ENCODE results near the gene MFSD12.
"Not testable (repeated sequence)": the region's sequence is repeated elsewhere in the genome, so short reads cannot be mapped to it uniquely, and the experiment has no call there.

Gene MFSD12

GRCh38 chr19:3584036-3584802 lies 26.8 kb upstream of the MFSD12 start:
- H3K36me3 ChIP-seq (ENCODE audit: control insufficient read depth, insufficient read depth, low read length); H3K27ac ChIP-seq (ENCODE audit: low read depth, low read length); H3K9me3 ChIP-seq (ENCODE audit: control insufficient read depth, insufficient read depth, low read depth, low read length); H3K9ac ChIP-seq (ENCODE audit: low read length); H3K4me1 ChIP-seq (ENCODE audit: control insufficient read depth, insufficient read depth, low read length); H3K4me3 ChIP-seq (ENCODE audit: low read depth, low read length): not testable (repeated sequence)
- peaks cover 45% of the 10 kb centered on the region for H3K27me3 ChIP-seq (ENCODE audit: control insufficient read depth, insufficient read depth, low read length)

GRCh38 chr19:3581792-3582191 lies 24.4 kb upstream of the MFSD12 start:
- H3K27ac ChIP-seq (ENCODE audit: low read depth, low read length); H3K9ac ChIP-seq (ENCODE audit: low read length); H3K36me3 ChIP-seq (ENCODE audit: control insufficient read depth, insufficient read depth, low read length); H3K4me3 ChIP-seq (ENCODE audit: low read depth, low read length); H3K4me1 ChIP-seq (ENCODE audit: control insufficient read depth, insufficient read depth, low read length); H3K9me3 ChIP-seq (ENCODE audit: control insufficient read depth, insufficient read depth, low read depth, low read length): not testable (repeated sequence)
- peaks cover 34% of the 10 kb centered on the region for H3K27me3 ChIP-seq (ENCODE audit: control insufficient read depth, insufficient read depth, low read length)

- Histone ChIP-seq H3K4me1 (ENCODE audit: control insufficient read depth, insufficient read depth, low read length) (peaks cover 8% of the 10 kb centered on the region), H3K27ac (ENCODE audit: low read depth, low read length) (no peak overlapping the region), H3K27me3 (ENCODE audit: control insufficient read depth, insufficient read depth, low read length) (peaks cover 20% of the 10 kb centered on the region), H3K4me3 (ENCODE audit: low read depth, low read length) (no peak overlapping the region), H3K9me3 (ENCODE audit: control insufficient read depth, insufficient read depth, low read depth, low read length) (no peaks in the 10 kb centered on the region), H3K36me3 (ENCODE audit: control insufficient read depth, insufficient read depth, low read length) (0 out of 2 replicates have a peak, but pooled peaks cover 2% of the 10 kb centered on the region), H3K9ac (ENCODE audit: low read length) (no peak overlapping the region)
Observed at GRCh38 chr19:3580156-3580934, 23.0 kb upstream of the MFSD12 start.

- H3K4me1 ChIP-seq (ENCODE audit: control insufficient read depth, insufficient read depth, low read length): peaks cover 8% of the 10 kb centered on the region
- 0 out of 2 replicates have a peak, but pooled peaks cover 2% of the 10 kb centered on the region for H3K36me3 ChIP-seq (ENCODE audit: control insufficient read depth, insufficient read depth, low read length)
- no peak overlapping the region for H3K27ac ChIP-seq (ENCODE audit: low read depth, low read length)
- peaks cover 5% of the 10 kb centered on the region for H3K27me3 ChIP-seq (ENCODE audit: control insufficient read depth, insufficient read depth, low read length)
- no peaks in the 10 kb centered on the region for H3K9me3 ChIP-seq (ENCODE audit: control insufficient read depth, insufficient read depth, low read depth, low read length)
- no peak overlapping the region for H3K9ac ChIP-seq (ENCODE audit: low read length)
- H3K4me3 ChIP-seq (ENCODE audit: low read depth, low read length): peak overlapping the region; percentile 53; the same call in 1 of the 2 replicates
Observed at GRCh38 chr19:3578390-3578789, 21.0 kb upstream of the MFSD12 start.

GRCh38 chr19:3577723-3578344 lies 20.4 kb upstream of the MFSD12 start:
- Histone ChIP-seq H3K9me3 (ENCODE audit: control insufficient read depth, insufficient read depth, low read depth, low read length) (no peaks in the 10 kb centered on the region), H3K27ac (ENCODE audit: low read depth, low read length) (no peak overlapping the region), H3K36me3 (ENCODE audit: control insufficient read depth, insufficient read depth, low read length) (0 out of 2 replicates have a peak, but pooled peaks cover 2% of the 10 kb centered on the region), H3K27me3 (ENCODE audit: control insufficient read depth, insufficient read depth, low read length) (peaks cover 4% of the 10 kb centered on the region), H3K9ac (ENCODE audit: low read length) (no peak overlapping the region), H3K4me1 (ENCODE audit: control insufficient read depth, insufficient read depth, low read length) (peaks cover 8% of the 10 kb centered on the region), H3K4me3 (ENCODE audit: low read depth, low read length) (peak overlapping the region; percentile 53; the same call in 1 of the 2 replicates)

- H3K36me3 ChIP-seq (ENCODE audit: control insufficient read depth, insufficient read depth, low read length): 0 out of 2 replicates have a peak, but pooled peaks cover 2% of the 10 kb centered on the region
- peaks cover 8% of the 10 kb centered on the region for H3K4me1 ChIP-seq (ENCODE audit: control insufficient read depth, insufficient read depth, low read length)
- no peak overlapping the region for H3K27ac ChIP-seq (ENCODE audit: low read depth, low read length)
- peak overlapping the region; percentile 25 for H3K9ac ChIP-seq (ENCODE audit: low read length)
- H3K4me3 ChIP-seq (ENCODE audit: low read depth, low read length): peak overlapping the region; percentile 65
- no peaks in the 10 kb centered on the region for H3K9me3 ChIP-seq (ENCODE audit: control insufficient read depth, insufficient read depth, low read depth, low read length)
- H3K27me3 ChIP-seq (ENCODE audit: control insufficient read depth, insufficient read depth, low read length): no peaks in the 10 kb centered on the region
Observed at GRCh38 chr19:3576696-3577443, 19.5 kb upstream of the MFSD12 start.

GRCh38 chr19:3575949-3576673 lies 18.7 kb upstream of the MFSD12 start:
- peaks cover 8% of the 10 kb centered on the region for H3K4me1 ChIP-seq (ENCODE audit: control insufficient read depth, insufficient read depth, low read length)
- 0 out of 2 replicates have a peak, but pooled peaks cover 2% of the 10 kb centered on the region for H3K36me3 ChIP-seq (ENCODE audit: control insufficient read depth, insufficient read depth, low read length)
- H3K27me3 ChIP-seq (ENCODE audit: control insufficient read depth, insufficient read depth, low read length): no peaks in the 10 kb centered on the region
- peak overlapping the region; percentile 25 for H3K9ac ChIP-seq (ENCODE audit: low read length)
- no peaks in the 10 kb centered on the region for H3K9me3 ChIP-seq (ENCODE audit: control insufficient read depth, insufficient read depth, low read depth, low read length)
- H3K4me3 ChIP-seq (ENCODE audit: low read depth, low read length): peak overlapping the region; percentile 65
- no peak overlapping the region for H3K27ac ChIP-seq (ENCODE audit: low read depth, low read length)

GRCh38 chr19:3575260-3575741 lies 17.9 kb upstream of the MFSD12 start:
- H3K36me3 ChIP-seq (ENCODE audit: control insufficient read depth, insufficient read depth, low read length): 0 out of 2 replicates have a peak, but pooled peaks cover 2% of the 10 kb centered on the region
- H3K4me1 ChIP-seq (ENCODE audit: control insufficient read depth, insufficient read depth, low read length): peaks cover 8% of the 10 kb centered on the region
- H3K4me3 ChIP-seq (ENCODE audit: low read depth, low read length): no peak overlapping the region
- no peaks in the 10 kb centered on the region for H3K27me3 ChIP-seq (ENCODE audit: control insufficient read depth, insufficient read depth, low read length)
- H3K9me3 ChIP-seq (ENCODE audit: control insufficient read depth, insufficient read depth, low read depth, low read length): no peaks in the 10 kb centered on the region
- H3K27ac ChIP-seq (ENCODE audit: low read depth, low read length): no peak overlapping the region
- H3K9ac ChIP-seq (ENCODE audit: low read length): no peak overlapping the region

GRCh38 chr19:3573858-3574637 lies 16.7 kb upstream of the MFSD12 start:
- H3K9me3 ChIP-seq (ENCODE audit: control insufficient read depth, insufficient read depth, low read depth, low read length): no peaks in the 10 kb centered on the region
- peaks cover 8% of the 10 kb centered on the region for H3K4me1 ChIP-seq (ENCODE audit: control insufficient read depth, insufficient read depth, low read length)
- H3K36me3 ChIP-seq (ENCODE audit: control insufficient read depth, insufficient read depth, low read length): 0 out of 2 replicates have a peak, but pooled peaks cover 2% of the 10 kb centered on the region
- H3K27ac ChIP-seq (ENCODE audit: low read depth, low read length): no peak overlapping the region
- H3K27me3 ChIP-seq (ENCODE audit: control insufficient read depth, insufficient read depth, low read length): no peaks in the 10 kb centered on the region
- peak overlapping the region; percentile 32 for H3K9ac ChIP-seq (ENCODE audit: low read length)
- peak overlapping the region; percentile 93 for H3K4me3 ChIP-seq (ENCODE audit: low read depth, low read length)

Measured in HUES6 (cell line).